Measurements from ENCODE around the gene DNAJC13.

- TF ChIP-seq POLR2AphosphoS5 (IDR thresholded peaks at IDR 0.05; ENCODE audit: borderline replicate concordance, low read depth, low read length) (no peak), EZH2 (IDR thresholded peaks at IDR 0.05) (no peak)
Observed at GRCh38 chr3:132435911-132436425, 18.7 kb downstream of the DNAJC13 start.
